Neural crest cell (in vitro differentiated cells): ENCODE results near the gene FRS3. TPM values are rescaled to one million over a fixed set of nuclear protein-coding genes. Genes with fewer than 3 reads are reported as not detected.

Experiments used
- DNase-seq: peaks from one replicate; pipeline ENCODE4 v3.0.0; 2021; ENCODE audit warnings: low read depth, mixed read lengths, low spot score
- H3K27ac Mint-ChIP-seq: one replicate; pipeline ENCODE4 v1.8.0; 2021; ENCODE audit warnings: mild to moderate bottlenecking, mixed read lengths; ENCODE audit not compliant: unreplicated experiment
- H3K27me3 Mint-ChIP-seq: 2 replicates; pipeline ENCODE4 v1.8.0; 2021; ENCODE audit warnings: low read depth, mild to moderate bottlenecking, mixed read lengths
- H3K36me3 Mint-ChIP-seq: 2 replicates; pipeline ENCODE4 v1.8.0; 2021; ENCODE audit warnings: low read depth, mild to moderate bottlenecking, mixed read lengths
- H3K4me1 Mint-ChIP-seq: 2 replicates; pipeline ENCODE4 v1.8.0; 2021; ENCODE audit warnings: mixed read lengths
- H3K4me3 Mint-ChIP-seq: one replicate; pipeline ENCODE4 v1.8.0; 2021; ENCODE audit warnings: mild to moderate bottlenecking, mixed read lengths
- H3K9me3 Mint-ChIP-seq: 2 replicates; pipeline ENCODE4 v1.8.0; 2021; ENCODE audit warnings: mixed read lengths
- total RNA-seq: library from RNA; stranded (reverse); gene quantifications from 2 replicates; pipeline ENCODE4 v1.2.1, GENCODE V29; 2021
- TF ChIP-seq, protein P1 (sequence below): fragments of 200-600 bp; sonication (generic); conservative IDR thresholded peaks from 2 replicates; pipeline ENCODE4 v1.5.0; 2021; ENCODE audit warnings: antibody characterized with exemption, mild to moderate bottlenecking

The FRS3 gene
- total RNA-seq, 1 donor from 2014 or later: 7.1 TPM

DNA sequence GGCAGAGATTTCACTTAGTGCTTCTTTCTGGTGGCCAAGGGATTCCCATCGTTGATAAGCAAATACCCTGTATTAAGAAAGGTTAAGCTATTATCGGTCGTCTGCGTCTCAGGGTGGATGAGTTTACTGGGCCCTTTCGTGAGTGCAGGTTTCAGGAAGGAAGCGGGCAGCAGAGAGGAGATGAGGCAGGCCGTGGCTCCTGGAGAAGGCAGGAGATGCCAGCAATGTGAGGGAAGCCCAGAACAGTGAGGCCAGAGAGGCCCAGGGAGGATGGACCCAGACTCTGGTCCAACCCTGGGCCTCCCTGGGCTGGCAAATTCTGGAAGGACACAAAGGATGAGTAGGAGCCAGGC, 55.5 kb downstream of the FRS3 start:
- Mint-ChIP-seq H3K9me3 (no peaks in the 10 kb centered on the region), H3K27ac (peak overlapping the region; percentile 13), H3K4me3 (no peak overlapping the region), H3K4me1 (peaks cover 14% of the 10 kb centered on the region), H3K36me3 (no peaks in the 10 kb centered on the region), H3K27me3 (no peaks in the 10 kb centered on the region)
- TF ChIP-seq, protein P1, sequence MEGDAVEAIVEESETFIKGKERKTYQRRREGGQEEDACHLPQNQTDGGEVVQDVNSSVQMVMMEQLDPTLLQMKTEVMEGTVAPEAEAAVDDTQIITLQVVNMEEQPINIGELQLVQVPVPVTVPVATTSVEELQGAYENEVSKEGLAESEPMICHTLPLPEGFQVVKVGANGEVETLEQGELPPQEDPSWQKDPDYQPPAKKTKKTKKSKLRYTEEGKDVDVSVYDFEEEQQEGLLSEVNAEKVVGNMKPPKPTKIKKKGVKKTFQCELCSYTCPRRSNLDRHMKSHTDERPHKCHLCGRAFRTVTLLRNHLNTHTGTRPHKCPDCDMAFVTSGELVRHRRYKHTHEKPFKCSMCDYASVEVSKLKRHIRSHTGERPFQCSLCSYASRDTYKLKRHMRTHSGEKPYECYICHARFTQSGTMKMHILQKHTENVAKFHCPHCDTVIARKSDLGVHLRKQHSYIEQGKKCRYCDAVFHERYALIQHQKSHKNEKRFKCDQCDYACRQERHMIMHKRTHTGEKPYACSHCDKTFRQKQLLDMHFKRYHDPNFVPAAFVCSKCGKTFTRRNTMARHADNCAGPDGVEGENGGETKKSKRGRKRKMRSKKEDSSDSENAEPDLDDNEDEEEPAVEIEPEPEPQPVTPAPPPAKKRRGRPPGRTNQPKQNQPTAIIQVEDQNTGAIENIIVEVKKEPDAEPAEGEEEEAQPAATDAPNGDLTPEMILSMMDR: no peak
- DNase-seq: no peak

DNA sequence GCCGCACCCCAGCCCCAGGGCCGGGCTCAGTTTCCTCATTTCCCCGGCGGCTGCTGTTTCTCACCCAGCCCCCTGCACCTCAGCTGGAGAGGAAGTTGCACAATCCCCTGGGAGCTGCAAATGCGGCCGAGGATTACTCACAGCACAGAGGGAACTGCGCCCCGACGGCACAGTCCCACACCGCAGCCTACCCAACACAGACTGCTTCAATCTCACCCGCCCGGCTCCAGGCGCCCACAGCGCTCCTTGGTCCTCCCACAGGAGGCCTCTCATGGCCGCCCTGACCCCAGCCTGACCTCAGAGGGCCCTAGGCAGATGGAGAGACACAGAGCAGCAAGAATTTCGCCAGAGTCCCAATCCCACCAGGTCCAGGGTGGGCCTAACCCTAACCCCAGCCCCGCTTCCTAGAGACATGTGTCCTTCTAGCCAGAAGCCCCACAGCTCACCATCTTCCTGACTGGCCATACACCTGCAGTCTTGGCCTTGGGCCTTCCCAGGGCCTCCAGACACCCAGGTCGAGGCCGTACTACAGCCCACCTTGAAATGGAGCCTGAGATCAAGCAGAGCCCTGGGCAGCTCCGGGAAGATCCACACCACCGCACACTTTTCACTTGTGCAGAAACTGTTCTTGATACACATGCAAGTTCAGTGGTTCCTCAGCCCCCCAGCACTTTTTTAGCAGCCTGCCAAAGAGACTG, 56.0 kb downstream of the FRS3 start:
- no peak for DNase-seq
- no peaks in the 10 kb centered on the region for H3K27me3 Mint-ChIP-seq
- TF ChIP-seq, protein P1: no peak
- H3K9me3 Mint-ChIP-seq: no peaks in the 10 kb centered on the region
- H3K27ac Mint-ChIP-seq: peak overlapping the region; percentile 13
- peaks cover 14% of the 10 kb centered on the region for H3K4me1 Mint-ChIP-seq
- H3K36me3 Mint-ChIP-seq: no peaks in the 10 kb centered on the region
- no peak overlapping the region for H3K4me3 Mint-ChIP-seq

DNA sequence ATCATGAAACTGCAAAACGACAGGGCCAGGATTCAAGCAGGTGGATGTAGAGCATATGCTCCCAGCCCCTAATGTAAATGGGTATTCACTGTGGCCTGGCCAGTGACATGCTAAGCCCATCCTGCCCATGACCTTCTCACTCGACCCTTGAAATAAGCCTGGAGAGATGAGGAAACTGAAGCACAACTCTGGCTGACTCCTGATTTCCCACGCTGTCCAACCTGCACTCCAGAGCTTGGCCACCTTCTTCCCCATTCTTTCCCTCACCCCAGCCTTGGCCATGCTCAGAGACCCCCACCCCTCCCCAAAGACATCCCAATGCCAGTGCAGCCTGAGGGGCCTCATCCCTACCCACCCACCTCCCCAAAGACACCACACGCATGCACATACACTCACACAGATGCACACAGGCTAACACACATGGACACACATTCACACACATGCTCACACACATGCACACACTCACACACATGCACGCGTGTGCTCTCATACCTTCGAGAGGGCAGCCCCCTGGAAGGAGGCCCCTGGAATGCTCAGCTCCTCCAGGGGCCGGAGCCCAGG, 56.7 kb downstream of the FRS3 start:
- H3K9me3 Mint-ChIP-seq: no peaks in the 10 kb centered on the region
- peaks cover 14% of the 10 kb centered on the region for H3K4me1 Mint-ChIP-seq
- no peaks in the 10 kb centered on the region for H3K27me3 Mint-ChIP-seq
- no peak overlapping the region for H3K4me3 Mint-ChIP-seq
- TF ChIP-seq, protein P1: no peak
- H3K27ac Mint-ChIP-seq: no peak overlapping the region
- DNase-seq: no peak
- H3K36me3 Mint-ChIP-seq: no peaks in the 10 kb centered on the region

DNA sequence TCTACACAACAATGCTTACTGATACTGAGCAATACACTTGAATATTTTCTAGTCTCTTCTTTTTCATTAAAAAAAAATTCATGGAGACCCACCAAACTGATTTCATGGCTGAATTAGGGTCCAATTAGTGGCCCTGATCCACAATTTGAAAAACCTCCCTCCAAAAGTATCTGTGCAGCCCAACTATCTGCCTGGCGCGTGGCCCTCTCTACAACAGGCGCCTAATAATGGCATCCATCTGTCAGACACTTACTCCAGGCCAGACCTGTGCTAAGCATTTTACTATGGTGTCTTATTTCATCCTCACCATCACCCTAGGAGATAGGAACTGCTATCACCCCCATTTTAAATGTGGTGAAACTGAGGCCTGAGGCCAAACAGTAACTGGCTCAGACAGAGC, 58.3 kb downstream of the FRS3 start:
- H3K9me3 Mint-ChIP-seq: no peaks in the 10 kb centered on the region
- TF ChIP-seq, protein P1: no peak
- no peak overlapping the region for H3K4me3 Mint-ChIP-seq
- H3K27ac Mint-ChIP-seq: no peak overlapping the region
- H3K4me1 Mint-ChIP-seq: peaks cover 14% of the 10 kb centered on the region
- no peak for DNase-seq
- no peaks in the 10 kb centered on the region for H3K27me3 Mint-ChIP-seq
- H3K36me3 Mint-ChIP-seq: no peaks in the 10 kb centered on the region

DNA sequence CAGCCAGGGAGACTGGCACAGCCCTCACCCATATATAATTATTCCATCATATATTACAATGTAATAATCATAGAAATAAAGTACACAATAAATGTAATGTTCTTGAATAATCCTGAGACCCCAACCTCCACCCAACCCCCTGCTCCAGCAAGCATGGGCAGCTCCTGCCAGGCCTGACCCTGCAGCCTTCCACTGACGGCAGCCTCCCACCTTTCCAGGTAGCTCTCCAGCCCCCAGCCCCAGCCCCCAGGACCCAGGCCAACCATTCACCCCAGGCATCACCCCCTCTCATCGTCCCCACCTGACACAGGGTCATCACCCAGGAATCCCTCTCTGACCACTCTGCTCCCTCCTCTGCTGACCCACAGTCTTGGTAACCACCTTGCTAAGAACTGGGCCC, 58.9 kb downstream of the FRS3 start:
- no peaks in the 10 kb centered on the region for H3K27me3 Mint-ChIP-seq
- no peaks in the 10 kb centered on the region for H3K36me3 Mint-ChIP-seq
- no peak overlapping the region for H3K4me3 Mint-ChIP-seq
- DNase-seq: no peak
- H3K27ac Mint-ChIP-seq: no peak overlapping the region
- no peaks in the 10 kb centered on the region for H3K9me3 Mint-ChIP-seq
- TF ChIP-seq, protein P1: no peak
- peaks cover 14% of the 10 kb centered on the region for H3K4me1 Mint-ChIP-seq
